ENCODE measurements around the gene TUBGCP2. TPM values are rescaled to one million over a fixed set of nuclear protein-coding genes. Genes with fewer than 3 reads are reported as not detected.

The TUBGCP2 gene
- total and polyA plus RNA-seq, 7 donors = 20.3 to 53.2 (median 33.8) TPM

GRCh38 chr10:133243593-133243992 is 65.1 kb downstream of the TUBGCP2 start:
- Histone ChIP-seq H3K4me3 (no peak overlapping the region), H3K36me3 (ENCODE audit: insufficient read depth in 1 of 2, low read depth in 1 of 2) (no peaks in the 10 kb centered on the region), H3K27ac (no peak overlapping the region), H3K9me3 (no peaks in the 10 kb centered on the region), H3K4me1 (no peaks in the 10 kb centered on the region), H3K27me3 (ENCODE audit: insufficient read depth in 3 of 3, low read length in 2 of 3) (peaks cover 4 to 90% (median 30%) of the 10 kb centered on the region in 3 donors)
- no peak for TF ChIP-seq CTCF (IDR thresholded peaks at IDR 0.05)
- ATAC-seq (no peak), DNase-seq (no peak)
- intact Hi-C loops (cut with DNase I) = no loop called here
- 49 to 65% (median 55%) methylated on average over 14 of the region's 14 CpGs for WGBS, 3 donors

GRCh38 chr10:133242611-133243356 is 65.9 kb downstream of the TUBGCP2 start:
- WGBS, 3 donors = 61 to 79% (median 64%) methylated on average over 27 of the region's 27 CpGs
- no peak for DNase-seq
- no peaks in the 10 kb centered on the region for H3K36me3 ChIP-seq (ENCODE audit: insufficient read depth in 1 of 2, low read depth in 1 of 2)
- no peak for ATAC-seq
- H3K9me3 ChIP-seq = no peaks in the 10 kb centered on the region
- TF ChIP-seq CTCF (IDR thresholded peaks at IDR 0.05) = no peak
- intact Hi-C loops (cut with DNase I) = no loop called here
- no peak overlapping the region for H3K4me3 ChIP-seq
- H3K27ac ChIP-seq = no peak overlapping the region
- peaks cover 4 to 89% (median 33%) of the 10 kb centered on the region in 3 donors for H3K27me3 ChIP-seq (ENCODE audit: insufficient read depth in 3 of 3, low read length in 2 of 3)
- no peaks in the 10 kb centered on the region for H3K4me1 ChIP-seq

GRCh38 chr10:133241501-133242205 is 67.0 kb downstream of the TUBGCP2 start:
- no peaks in the 10 kb centered on the region for H3K36me3 ChIP-seq (ENCODE audit: insufficient read depth in 1 of 2, low read depth in 1 of 2)
- no peak for TF ChIP-seq CTCF (IDR thresholded peaks at IDR 0.05)
- intact Hi-C loops (cut with DNase I) = no loop called here
- H3K4me3 ChIP-seq = no peak overlapping the region
- DNase-seq (no peak), ATAC-seq (no peak)
- no peak overlapping the region for H3K27ac ChIP-seq
- WGBS, 3 donors = 49 to 59% (median 58%) methylated on average over 25 of the region's 25 CpGs
- no peaks in the 10 kb centered on the region for H3K9me3 ChIP-seq
- peaks cover 4 to 89% (median 35%) of the 10 kb centered on the region in 3 donors for H3K27me3 ChIP-seq (ENCODE audit: insufficient read depth in 3 of 3, low read length in 2 of 3)
- no peaks in the 10 kb centered on the region for H3K4me1 ChIP-seq

GRCh38 chr10:133239990-133240389 is 68.7 kb downstream of the TUBGCP2 start:
- no peak overlapping the region for H3K27ac ChIP-seq
- H3K36me3 ChIP-seq (ENCODE audit: insufficient read depth in 1 of 2, low read depth in 1 of 2) = no peaks in the 10 kb centered on the region
- no peaks in the 10 kb centered on the region for H3K9me3 ChIP-seq
- DNase-seq (no peak), ATAC-seq (no peak)
- no peak overlapping the region for H3K4me3 ChIP-seq
- H3K27me3 ChIP-seq (ENCODE audit: insufficient read depth in 3 of 3, low read length in 2 of 3) = peaks cover 8 to 90% (median 36%) of the 10 kb centered on the region in 3 donors
- intact Hi-C loops (cut with DNase I) = no loop called here
- no peaks in the 10 kb centered on the region for H3K4me1 ChIP-seq
- WGBS, 3 donors = 59 to 66% (median 62%) methylated on average over 13 to 15 of the region's 15 CpGs
- TF ChIP-seq CTCF (IDR thresholded peaks at IDR 0.05) = no peak

Data from psoas muscle (tissue), 8 donors.